ENCODE measurements around the gene SMG1. TPM values are rescaled to one million over a fixed set of nuclear protein-coding genes. Genes with fewer than 3 reads are reported as not detected.

The SMG1 gene
- total RNA-seq, 1 experiment from 2014 or later: 105 TPM

- intact Hi-C loops (cut with micrococcal nuclease; ENCODE audit: unreplicated experiment): loop anchor here (10.0 kb wide), 1 partner anchor 58 kb away; no protein-coding TSS in a partner anchor
- TF ChIP-seq EZH2 (IDR thresholded peaks at IDR 0.05; ENCODE audit: borderline replicate concordance, low read depth, low read length, poor library complexity, severe bottlenecking) (no peak), CTCF (conservative IDR thresholded peaks at IDR 0.05; ENCODE audit: low read depth, low read length) (no peak)
These were observed 89.5 kb downstream of the SMG1 start for GRCh38 chr16:18836702-18837101.

GRCh38 chr16:18834864-18835263 lies 91.3 kb downstream of the SMG1 start:
- Histone ChIP-seq H3K27ac (ENCODE audit: low read depth, low read length, poor library complexity, severe bottlenecking) (no peak overlapping the region), H3K4me1 (ENCODE audit: insufficient read depth, low read length, poor library complexity, severe bottlenecking) (peaks cover 12% of the 10 kb centered on the region), H3K27me3 (replicated peaks; ENCODE audit: insufficient read depth, low read depth, low read length, poor library complexity) (no peaks in the 10 kb centered on the region), H3K4me3 (ENCODE audit: low read depth, low read length, poor library complexity, severe bottlenecking) (no peak overlapping the region), H3K36me3 (ENCODE audit: insufficient read depth, low read length, poor library complexity, severe bottlenecking) (peaks cover 98% of the 10 kb centered on the region), H3K9me3 (ENCODE audit: low read depth, low read length, poor library complexity, severe bottlenecking) (no peaks in the 10 kb centered on the region)
- BruUV-seq (replicated peaks): no TSS peak
- intact Hi-C loops (cut with micrococcal nuclease; ENCODE audit: unreplicated experiment): loop anchor here (10.0 kb wide), 1 partner anchor 60 kb away; no protein-coding TSS in a partner anchor
- ChIA-PET POLR2A (ENCODE audit: low non-redundant PET) (interaction anchor here (0.5 to 0.6 kb wide), 2 partner anchors 45 to 997 kb away, joined by 3 to 5 read pairs; partner anchors contain the start of gene RPS15A), CTCF (no interaction called here)
- DNase-seq (ENCODE audit: low spot score): peak; percentile 29
- TF ChIP-seq EZH2 (IDR thresholded peaks at IDR 0.05; ENCODE audit: borderline replicate concordance, low read depth, low read length, poor library complexity, severe bottlenecking) (no peak), CTCF (conservative IDR thresholded peaks at IDR 0.05; ENCODE audit: low read depth, low read length) (no peak)

More at GRCh38 chr16:18836702-18837101, 89.5 kb downstream of the SMG1 start:
- H3K27ac ChIP-seq (ENCODE audit: low read depth, low read length, poor library complexity, severe bottlenecking): no peak overlapping the region
- ChIA-PET CTCF (no interaction called here), POLR2A (ENCODE audit: low non-redundant PET) (no interaction called here)
- H3K4me3 ChIP-seq (ENCODE audit: low read depth, low read length, poor library complexity, severe bottlenecking): no peak overlapping the region
- no peaks in the 10 kb centered on the region for H3K27me3 ChIP-seq (replicated peaks; ENCODE audit: insufficient read depth, low read depth, low read length, poor library complexity)
- H3K9me3 ChIP-seq (ENCODE audit: low read depth, low read length, poor library complexity, severe bottlenecking): no peaks in the 10 kb centered on the region
- BruUV-seq (replicated peaks): no TSS peak
- DNase-seq (ENCODE audit: low spot score): no peak
- H3K36me3 ChIP-seq (ENCODE audit: insufficient read depth, low read length, poor library complexity, severe bottlenecking): peaks cover 99% of the 10 kb centered on the region
- peaks cover 11% of the 10 kb centered on the region for H3K4me1 ChIP-seq (ENCODE audit: insufficient read depth, low read length, poor library complexity, severe bottlenecking)

GRCh38 chr16:18833707-18834505 lies 92.3 kb downstream of the SMG1 start:
- intact Hi-C loops (cut with micrococcal nuclease; ENCODE audit: unreplicated experiment): loop anchor here (10.0 kb wide), 1 partner anchor 61 kb away; no protein-coding TSS in a partner anchor
- no TSS peak for BruUV-seq (replicated peaks)
- Histone ChIP-seq H3K36me3 (ENCODE audit: insufficient read depth, low read length, poor library complexity, severe bottlenecking) (peaks cover 98% of the 10 kb centered on the region), H3K27ac (ENCODE audit: low read depth, low read length, poor library complexity, severe bottlenecking) (no peak overlapping the region), H3K27me3 (replicated peaks; ENCODE audit: insufficient read depth, low read depth, low read length, poor library complexity) (no peaks in the 10 kb centered on the region), H3K4me1 (ENCODE audit: insufficient read depth, low read length, poor library complexity, severe bottlenecking) (peaks cover 12% of the 10 kb centered on the region), H3K4me3 (ENCODE audit: low read depth, low read length, poor library complexity, severe bottlenecking) (no peak overlapping the region), H3K9me3 (ENCODE audit: low read depth, low read length, poor library complexity, severe bottlenecking) (no peaks in the 10 kb centered on the region)
- no peak for DNase-seq (ENCODE audit: low spot score)
- TF ChIP-seq EZH2 (IDR thresholded peaks at IDR 0.05; ENCODE audit: borderline replicate concordance, low read depth, low read length, poor library complexity, severe bottlenecking) (no peak), CTCF (conservative IDR thresholded peaks at IDR 0.05; ENCODE audit: low read depth, low read length) (no peak)
- ChIA-PET CTCF (no interaction called here), POLR2A (ENCODE audit: low non-redundant PET) (no interaction called here)
